Choroid plexus epithelial cell (primary cell): ENCODE measurements around the gene IL3.

Source experiments
- DNase-seq: peaks from one replicate; pipeline ENCODE4 v3.0.0-alpha.2; 2010; ENCODE audit warnings: low read depth
- H3K4me3 ChIP-seq: 2 replicates; pipeline ENCODE4 v1.5.1; 2011; ENCODE audit warnings: low read depth, mild to moderate bottlenecking, control low read depth, low read length, moderate library complexity
- TF ChIP-seq, protein P1 (sequence below): conservative IDR thresholded peaks from 2 replicates; pipeline ENCODE4 v1.5.1; 2011; ENCODE audit warnings: low read depth, mild to moderate bottlenecking, control low read depth, inconsistent platforms, low read length, moderate library complexity

IL3 gene

DNA sequence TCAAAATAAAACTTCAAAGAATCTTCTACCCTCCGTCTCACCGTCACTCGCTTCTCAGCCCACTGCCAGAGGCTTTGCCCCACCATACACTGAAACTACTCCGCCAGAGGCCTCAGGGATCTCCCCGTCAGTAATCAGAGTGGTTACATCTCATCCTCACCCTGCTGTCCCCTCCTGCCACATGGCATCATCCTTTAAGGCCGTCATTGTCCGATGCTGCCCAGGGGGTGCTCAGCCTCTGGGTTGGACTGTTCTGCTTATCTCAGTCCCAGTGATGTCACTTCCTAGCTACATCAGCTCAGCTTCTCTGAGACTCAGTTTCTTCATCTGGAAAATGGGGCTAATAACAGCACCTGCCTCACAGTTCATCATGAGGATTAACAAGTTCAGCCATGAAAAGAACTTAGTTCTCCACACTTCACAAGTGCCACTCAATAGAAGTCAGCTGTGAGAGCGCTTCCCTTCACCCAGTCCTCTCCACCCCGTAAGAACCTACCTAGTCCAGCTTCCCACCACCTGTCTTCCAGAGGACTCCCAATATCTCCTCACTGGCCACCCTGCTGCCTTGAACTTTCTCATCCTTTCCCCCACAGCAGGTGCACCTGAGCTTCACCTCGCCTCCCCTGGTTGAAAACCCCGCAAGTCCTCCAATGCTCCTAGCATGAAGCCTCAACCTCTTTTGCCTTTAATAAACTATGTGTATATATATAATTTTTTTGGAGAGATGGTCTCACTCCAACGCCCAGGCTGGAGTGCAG lies 2.8 kb upstream of the IL3 start:
- no peak overlapping the region for H3K4me3 ChIP-seq
- no peak for DNase-seq
- TF ChIP-seq, protein P1, sequence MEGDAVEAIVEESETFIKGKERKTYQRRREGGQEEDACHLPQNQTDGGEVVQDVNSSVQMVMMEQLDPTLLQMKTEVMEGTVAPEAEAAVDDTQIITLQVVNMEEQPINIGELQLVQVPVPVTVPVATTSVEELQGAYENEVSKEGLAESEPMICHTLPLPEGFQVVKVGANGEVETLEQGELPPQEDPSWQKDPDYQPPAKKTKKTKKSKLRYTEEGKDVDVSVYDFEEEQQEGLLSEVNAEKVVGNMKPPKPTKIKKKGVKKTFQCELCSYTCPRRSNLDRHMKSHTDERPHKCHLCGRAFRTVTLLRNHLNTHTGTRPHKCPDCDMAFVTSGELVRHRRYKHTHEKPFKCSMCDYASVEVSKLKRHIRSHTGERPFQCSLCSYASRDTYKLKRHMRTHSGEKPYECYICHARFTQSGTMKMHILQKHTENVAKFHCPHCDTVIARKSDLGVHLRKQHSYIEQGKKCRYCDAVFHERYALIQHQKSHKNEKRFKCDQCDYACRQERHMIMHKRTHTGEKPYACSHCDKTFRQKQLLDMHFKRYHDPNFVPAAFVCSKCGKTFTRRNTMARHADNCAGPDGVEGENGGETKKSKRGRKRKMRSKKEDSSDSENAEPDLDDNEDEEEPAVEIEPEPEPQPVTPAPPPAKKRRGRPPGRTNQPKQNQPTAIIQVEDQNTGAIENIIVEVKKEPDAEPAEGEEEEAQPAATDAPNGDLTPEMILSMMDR = no peak

DNA sequence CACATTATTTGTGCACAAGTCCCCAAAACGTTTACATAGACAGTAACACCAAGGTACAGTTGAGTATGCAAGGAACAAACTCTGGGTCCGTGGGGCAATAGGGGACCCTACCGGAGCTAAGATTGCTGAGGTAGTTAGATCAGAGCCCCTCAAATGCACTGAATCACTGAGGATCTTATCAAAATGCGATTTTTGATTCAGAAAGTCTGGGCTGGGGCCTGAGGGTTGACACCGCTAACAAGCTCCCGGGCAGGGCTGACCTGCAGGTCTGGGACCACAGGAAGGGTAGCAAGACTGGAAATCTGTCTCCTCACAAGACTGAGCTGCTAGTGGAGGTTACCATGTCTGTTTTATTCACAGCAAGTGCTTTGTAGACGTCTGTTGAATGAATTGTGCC lies 1.8 kb upstream of the IL3 start:
- DNase-seq = no peak
- no peak overlapping the region for H3K4me3 ChIP-seq
- TF ChIP-seq, protein P1 = no peak

DNA sequence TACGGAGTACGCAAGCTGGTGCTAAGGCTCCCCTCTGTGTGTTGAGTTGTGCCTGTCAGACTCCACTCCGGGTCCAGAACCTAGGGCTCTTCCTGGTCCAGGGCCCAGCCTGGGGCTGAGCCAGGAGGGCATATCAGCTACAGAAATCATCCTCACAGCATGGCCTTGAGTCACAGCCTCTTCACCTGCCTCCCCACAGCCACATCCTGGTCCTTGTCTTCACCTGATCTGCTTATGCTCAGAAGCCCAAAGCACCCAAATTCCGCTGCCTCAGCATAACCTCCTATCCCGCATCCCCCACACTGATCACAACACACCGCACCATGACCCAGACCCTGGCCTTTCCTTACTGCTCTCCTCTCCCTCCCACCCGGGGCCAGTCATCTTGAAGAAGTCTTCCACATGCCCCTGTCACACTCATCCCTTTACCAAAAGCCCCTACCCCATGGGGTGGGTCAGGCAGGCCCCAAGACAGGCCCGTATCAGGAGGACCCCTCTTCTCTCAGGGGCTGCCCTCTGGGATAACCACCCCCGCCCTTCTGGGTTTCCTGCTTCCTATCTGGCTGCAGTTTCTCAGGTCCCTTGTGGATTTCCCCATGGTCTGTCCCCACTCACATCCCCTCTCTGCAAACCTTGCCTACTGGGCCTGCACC lies 1.3 kb upstream of the IL3 start:
- DNase-seq = no peak
- no peak overlapping the region for H3K4me3 ChIP-seq
- TF ChIP-seq, protein P1 = no peak

DNA sequence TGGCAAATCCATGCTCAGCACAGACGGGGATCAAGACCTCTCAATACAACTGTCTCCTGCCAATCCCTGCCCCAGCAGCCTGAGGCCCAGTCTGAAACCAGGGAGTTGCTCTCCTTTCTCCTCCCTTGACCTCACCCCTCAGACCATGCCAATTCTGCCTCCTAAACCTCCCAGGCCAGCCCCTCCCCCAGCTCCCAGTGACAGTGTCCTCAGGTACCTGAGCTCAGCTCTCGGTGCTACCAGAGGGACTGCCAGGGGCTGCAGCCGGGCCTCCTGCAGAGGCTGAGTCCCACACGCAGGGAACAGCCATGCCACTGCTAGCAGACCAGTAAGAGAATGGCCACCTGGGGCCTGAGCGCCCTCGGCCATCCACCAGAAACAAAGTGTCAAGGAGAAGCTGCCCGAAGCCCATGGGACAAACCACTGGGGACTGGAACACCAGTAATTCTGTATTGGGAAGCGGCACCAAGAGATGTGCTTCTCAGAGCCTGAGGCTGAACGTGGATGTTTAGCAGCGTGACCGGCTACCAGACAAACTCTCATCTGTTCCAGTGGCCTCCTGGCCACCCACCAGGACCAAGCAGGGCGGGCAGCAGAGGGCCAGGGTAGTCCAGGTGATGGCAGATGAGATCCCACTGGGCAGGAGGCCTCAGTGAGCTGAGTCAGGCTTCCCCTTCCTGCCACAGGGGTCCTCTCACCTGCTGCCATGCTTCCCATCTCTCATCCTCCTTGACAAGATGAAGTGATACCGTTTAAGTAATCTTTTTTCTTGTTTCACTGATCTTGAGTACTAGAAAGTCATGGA lies 557 bp upstream of the IL3 start:
- TF ChIP-seq, protein P1 = no peak
- no peak for DNase-seq
- H3K4me3 ChIP-seq = no peak overlapping the region

- H3K4me3 ChIP-seq = no peak overlapping the region
- DNase-seq = peak; percentile 86
- TF ChIP-seq, protein P1 = peak; percentile 96
Measured at GRCh38 chr5:132063090-132063911, 2.8 kb downstream of the IL3 start.

DNA sequence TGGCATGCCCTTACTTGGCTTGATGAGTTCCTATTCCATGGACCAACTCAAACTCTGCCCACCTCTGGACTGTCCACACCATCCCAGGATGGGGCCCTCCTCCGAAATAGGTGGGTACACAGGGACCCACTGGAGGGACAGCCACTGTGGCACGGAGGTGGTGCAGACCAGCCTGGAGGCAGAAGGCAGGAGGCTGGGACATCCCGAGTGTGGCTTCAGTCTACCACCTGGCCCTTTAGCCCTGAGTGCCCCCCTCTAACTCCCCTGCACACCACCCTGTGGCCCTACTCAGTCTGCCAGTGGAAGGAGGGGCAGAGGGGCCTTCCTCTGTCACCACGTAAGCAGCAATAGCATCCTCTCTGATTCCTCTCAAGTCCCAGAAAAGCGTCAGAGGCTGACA lies 3.7 kb downstream of the IL3 start:
- DNase-seq = no peak
- H3K4me3 ChIP-seq = no peak overlapping the region
- TF ChIP-seq, protein P1 = no peak
